NCI-H1092 treated with DMSO at 0.1 percent for 48 hours (cell line): ENCODE data around the gene KMT2E.
"Not testable (repeated sequence)": the region's sequence is repeated elsewhere in the genome, so short reads cannot be mapped to it uniquely, and the experiment has no call there.

Source experiments
- DNase-seq: peaks from one replicate; lab custom pipeline; 2025; lab: John Stamatoyannopoulos, UW

Gene KMT2E

GRCh38 chr7:105013816-105014692 lies at the start of gene KMT2E:
KMT2E (plus strand) TSS chr7:105014205; CDS start chr7:105040953, 26,748 bp downstream.
- DNase-seq, result peak; percentile 94

GRCh38 chr7:104964626-104965236 lies 49.3 kb upstream of the KMT2E start:
- no peak for DNase-seq

- no peak for DNase-seq
Observed at GRCh38 chr7:104966022-104966421, 48.0 kb upstream of the KMT2E start.

- DNase-seq, result no peak
Observed at GRCh38 chr7:104967088-104967487, 46.9 kb upstream of the KMT2E start.

GRCh38 chr7:104967595-104967994 lies 46.4 kb upstream of the KMT2E start:
- no peak for DNase-seq

- DNase-seq, result no peak
Observed at GRCh38 chr7:104968648-104969047, 45.4 kb upstream of the KMT2E start.

- DNase-seq, result no peak
Observed at GRCh38 chr7:104969183-104969582, 44.8 kb upstream of the KMT2E start.

GRCh38 chr7:104971290-104972071 lies 42.5 kb upstream of the KMT2E start:
- peak; percentile 58 for DNase-seq

- DNase-seq, result no peak
Observed at GRCh38 chr7:104972500-104972899, 41.5 kb upstream of the KMT2E start.

GRCh38 chr7:104973227-104973626 lies 40.8 kb upstream of the KMT2E start:
- DNase-seq, result no peak

GRCh38 chr7:104973909-104974415 lies 40.0 kb upstream of the KMT2E start:
- no peak for DNase-seq

- DNase-seq, result not testable (repeated sequence)
Observed at GRCh38 chr7:104975553-104975952, 38.5 kb upstream of the KMT2E start.

GRCh38 chr7:104976966-104977636 lies 36.9 kb upstream of the KMT2E start:
- no peak for DNase-seq

- DNase-seq, result no peak
Observed at GRCh38 chr7:104978460-104978859, 35.5 kb upstream of the KMT2E start.

- no peak for DNase-seq
Observed at GRCh38 chr7:104979167-104979841, 34.7 kb upstream of the KMT2E start.

- no peak for DNase-seq
Observed at GRCh38 chr7:104980440-104980839, 33.6 kb upstream of the KMT2E start.

GRCh38 chr7:104980841-104981671 lies 32.9 kb upstream of the KMT2E start:
- DNase-seq, result peak; percentile 72

- DNase-seq, result no peak
Observed at GRCh38 chr7:104981672-104982037, 32.4 kb upstream of the KMT2E start.

- no peak for DNase-seq
Observed at GRCh38 chr7:104982308-104983075, 31.5 kb upstream of the KMT2E start.
